ENCODE data around the gene NRM. TPM values are rescaled to one million over a fixed set of nuclear protein-coding genes. Genes with fewer than 3 reads are reported as not detected.

Gene NRM
- total and polyA plus RNA-seq, 8 donors = 13.1 to 55.1 (median 38.1) TPM

DNA sequence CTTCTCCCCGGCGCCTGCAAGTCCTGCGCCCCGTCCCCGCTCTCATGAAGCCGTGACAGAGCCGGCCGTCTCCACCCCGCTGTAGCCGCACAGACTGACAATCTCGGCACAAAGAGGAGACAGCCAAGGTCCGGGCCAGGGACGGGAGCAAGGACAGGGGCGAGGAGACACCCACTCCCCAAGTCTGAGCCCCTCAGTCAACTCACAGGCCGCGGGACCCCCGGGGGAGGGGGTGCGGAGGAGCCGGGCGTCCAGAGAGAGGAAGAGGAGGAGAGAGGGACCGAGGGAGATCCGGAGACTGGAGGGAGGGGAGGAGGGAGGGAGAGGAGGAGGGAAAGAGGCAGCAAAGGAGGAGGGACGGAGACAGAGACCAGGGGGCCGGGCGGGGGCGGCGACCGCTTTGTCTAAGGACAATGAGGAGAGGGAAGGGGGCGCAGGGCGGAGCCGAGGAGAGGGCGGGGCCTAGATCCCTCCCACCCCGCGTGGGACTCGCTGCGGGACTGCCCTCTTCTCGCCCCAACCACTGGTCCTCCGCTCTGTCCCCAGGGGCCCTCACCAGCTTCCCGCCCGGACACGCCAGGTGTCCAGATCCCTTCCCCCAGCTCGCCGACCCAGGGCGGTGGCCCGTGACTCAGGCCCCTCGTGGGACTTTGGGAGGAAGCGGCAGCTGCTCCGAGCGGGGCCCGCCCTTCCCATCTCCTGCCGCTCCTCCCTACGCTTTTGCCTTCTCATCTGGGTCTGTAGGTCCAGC is 3.7 kb downstream of the NRM start:
- DNase-seq (peak; percentile 90 to 99 (median 96)), ATAC-seq (peak; percentile 71)
- Histone ChIP-seq H3K27me3 (no peaks in the 10 kb centered on the region), H3K4me3 (peak overlapping the region; percentile 53 to 91), H3K9me3 (no peaks in the 10 kb centered on the region), H3K4me1 (peaks cover 14 to 45% of the 10 kb centered on the region in 2 donors), H3K36me3 (peaks cover 0 to 14% of the 10 kb centered on the region in 2 donors), H3K27ac (peak overlapping the region; percentile 96 to 97)
- intact Hi-C loops (cut with DNase I) = loop anchor here in 1 of 2 donors (10.0 kb wide), 1 partner anchor 48 kb away; no protein-coding TSS in a partner anchor
- TF ChIP-seq, protein P1, sequence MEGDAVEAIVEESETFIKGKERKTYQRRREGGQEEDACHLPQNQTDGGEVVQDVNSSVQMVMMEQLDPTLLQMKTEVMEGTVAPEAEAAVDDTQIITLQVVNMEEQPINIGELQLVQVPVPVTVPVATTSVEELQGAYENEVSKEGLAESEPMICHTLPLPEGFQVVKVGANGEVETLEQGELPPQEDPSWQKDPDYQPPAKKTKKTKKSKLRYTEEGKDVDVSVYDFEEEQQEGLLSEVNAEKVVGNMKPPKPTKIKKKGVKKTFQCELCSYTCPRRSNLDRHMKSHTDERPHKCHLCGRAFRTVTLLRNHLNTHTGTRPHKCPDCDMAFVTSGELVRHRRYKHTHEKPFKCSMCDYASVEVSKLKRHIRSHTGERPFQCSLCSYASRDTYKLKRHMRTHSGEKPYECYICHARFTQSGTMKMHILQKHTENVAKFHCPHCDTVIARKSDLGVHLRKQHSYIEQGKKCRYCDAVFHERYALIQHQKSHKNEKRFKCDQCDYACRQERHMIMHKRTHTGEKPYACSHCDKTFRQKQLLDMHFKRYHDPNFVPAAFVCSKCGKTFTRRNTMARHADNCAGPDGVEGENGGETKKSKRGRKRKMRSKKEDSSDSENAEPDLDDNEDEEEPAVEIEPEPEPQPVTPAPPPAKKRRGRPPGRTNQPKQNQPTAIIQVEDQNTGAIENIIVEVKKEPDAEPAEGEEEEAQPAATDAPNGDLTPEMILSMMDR (IDR thresholded peaks at IDR 0.05) = no peak

DNA sequence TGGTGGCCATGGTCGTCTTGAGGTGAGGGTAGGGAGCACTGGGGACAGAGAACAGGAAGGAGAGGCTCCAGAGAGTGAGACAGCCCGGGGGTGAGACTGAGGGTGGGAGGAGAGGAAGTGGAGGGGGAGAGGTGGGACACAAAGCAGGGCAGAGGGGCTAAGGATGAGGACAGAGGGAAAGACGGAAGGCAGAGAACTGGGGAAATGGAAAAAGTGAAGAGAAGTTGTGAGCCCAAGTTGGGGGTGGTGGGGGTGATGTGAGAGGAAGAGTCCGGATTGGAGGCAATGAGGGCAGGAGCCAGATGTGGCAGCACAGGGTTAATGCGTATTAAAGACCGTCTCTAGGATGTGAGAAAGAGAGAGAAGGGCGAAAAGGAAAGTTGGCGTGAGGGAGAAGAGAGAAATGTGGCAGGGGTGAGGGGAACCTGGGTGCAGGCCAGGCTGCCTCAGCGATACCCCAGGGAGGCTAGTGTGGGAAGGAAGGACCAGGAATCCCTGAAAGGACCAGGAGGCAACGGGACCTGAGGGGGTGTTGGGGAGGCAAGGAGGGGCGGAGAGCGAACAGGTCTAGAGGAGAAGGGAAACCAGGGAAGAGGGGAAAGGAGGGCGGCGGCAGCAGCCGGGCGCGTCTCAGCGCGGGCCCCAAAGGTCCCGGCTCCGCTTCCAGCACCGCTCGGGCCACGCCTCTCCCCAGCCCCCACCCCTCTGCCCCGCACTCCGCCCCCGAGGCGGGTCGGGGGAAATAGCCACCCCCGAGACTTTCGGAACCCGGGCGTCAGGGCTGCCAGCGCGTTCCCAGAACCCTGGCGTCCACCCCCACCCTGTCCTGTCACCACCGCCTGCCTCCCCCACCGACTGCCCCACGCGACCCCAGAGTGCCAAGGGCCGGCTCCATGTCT is 4.5 kb downstream of the NRM start, which contains the start of gene PPP1R18:
TSS of gene PPP1R18 (minus strand) at position 637 of the 899 bp plus-strand sequence. CDS start at position 10, 627 bp downstream.
- H3K36me3 ChIP-seq = peaks cover 0 to 20% of the 10 kb centered on the region in 2 donors
- ATAC-seq (peak; percentile 64), DNase-seq (peak in 3 of 4 donors; percentile 81 to 96 (median 89))
- no peaks in the 10 kb centered on the region for H3K27me3 ChIP-seq
- TF ChIP-seq, protein P1 (IDR thresholded peaks at IDR 0.05) = no peak
- peaks cover 18 to 50% of the 10 kb centered on the region in 2 donors for H3K4me1 ChIP-seq
- peak within 1 kb of the TSS; percentile 96 to 97 for H3K27ac ChIP-seq
- intact Hi-C loops (cut with DNase I) = loop anchor here in 1 of 2 donors (10.0 kb wide), 1 partner anchor 49 kb away; no protein-coding TSS in a partner anchor
- H3K9me3 ChIP-seq = no peaks in the 10 kb centered on the region
- H3K4me3 ChIP-seq = peak within 1 kb of the TSS; percentile 53 to 91

DNA sequence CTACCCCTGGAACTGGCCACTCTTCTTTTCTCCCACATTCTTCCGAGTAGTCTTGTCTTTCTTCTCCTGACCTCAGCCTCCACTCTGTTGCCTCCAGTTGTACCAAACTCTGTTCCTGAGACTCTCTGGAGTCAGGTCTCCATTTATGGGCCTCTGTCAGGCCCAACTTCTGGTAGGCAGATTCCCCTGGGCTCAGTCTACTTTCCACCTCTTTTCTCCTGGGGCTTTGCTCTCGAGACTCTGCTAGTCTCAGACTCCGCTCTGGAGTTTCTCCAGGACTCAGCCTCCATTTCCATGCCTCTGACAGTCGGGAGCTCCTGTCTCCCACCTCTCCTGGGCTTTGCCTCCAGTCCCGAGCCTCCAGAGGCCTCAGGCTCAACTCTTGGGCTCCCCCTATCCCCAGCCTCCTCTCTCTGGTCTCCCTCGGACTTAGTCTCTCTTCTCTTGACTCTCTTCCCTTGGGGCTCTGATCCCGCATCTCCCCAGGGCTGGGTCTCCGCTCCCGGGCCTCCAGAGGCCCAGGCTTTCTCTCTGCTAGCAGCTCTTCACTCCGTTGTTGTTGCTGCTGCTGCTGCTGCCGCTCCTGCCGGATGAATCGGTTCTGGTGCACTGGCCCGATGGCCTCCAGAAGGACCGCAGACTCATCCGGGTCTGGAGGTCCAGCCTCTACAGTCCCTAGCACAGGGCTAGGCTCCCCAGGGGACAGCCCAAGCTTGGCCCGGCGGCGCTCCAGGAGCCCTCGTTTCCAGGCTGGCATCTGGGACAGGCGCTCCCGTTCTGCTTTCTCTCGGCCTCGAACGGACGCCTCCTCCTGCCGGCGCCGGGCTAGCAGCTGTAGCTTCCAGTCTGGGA is 5.4 kb downstream of the NRM start:
- intact Hi-C loops (cut with DNase I) = loop anchor here in 1 of 2 donors (10.0 kb wide), 1 partner anchor 49 kb away; no protein-coding TSS in a partner anchor
- H3K27me3 ChIP-seq = no peaks in the 10 kb centered on the region
- peaks cover 18 to 52% of the 10 kb centered on the region in 2 donors for H3K4me1 ChIP-seq
- H3K4me3 ChIP-seq = peak overlapping the region; percentile 53 to 91
- ATAC-seq (no peak), DNase-seq (peak in 1 of 4 donors; percentile 85)
- H3K36me3 ChIP-seq = peaks cover 0 to 29% of the 10 kb centered on the region in 2 donors
- H3K9me3 ChIP-seq = no peaks in the 10 kb centered on the region
- H3K27ac ChIP-seq = peak overlapping the region; percentile 96 to 97
- TF ChIP-seq, protein P1 (IDR thresholded peaks at IDR 0.05) = no peak

DNA sequence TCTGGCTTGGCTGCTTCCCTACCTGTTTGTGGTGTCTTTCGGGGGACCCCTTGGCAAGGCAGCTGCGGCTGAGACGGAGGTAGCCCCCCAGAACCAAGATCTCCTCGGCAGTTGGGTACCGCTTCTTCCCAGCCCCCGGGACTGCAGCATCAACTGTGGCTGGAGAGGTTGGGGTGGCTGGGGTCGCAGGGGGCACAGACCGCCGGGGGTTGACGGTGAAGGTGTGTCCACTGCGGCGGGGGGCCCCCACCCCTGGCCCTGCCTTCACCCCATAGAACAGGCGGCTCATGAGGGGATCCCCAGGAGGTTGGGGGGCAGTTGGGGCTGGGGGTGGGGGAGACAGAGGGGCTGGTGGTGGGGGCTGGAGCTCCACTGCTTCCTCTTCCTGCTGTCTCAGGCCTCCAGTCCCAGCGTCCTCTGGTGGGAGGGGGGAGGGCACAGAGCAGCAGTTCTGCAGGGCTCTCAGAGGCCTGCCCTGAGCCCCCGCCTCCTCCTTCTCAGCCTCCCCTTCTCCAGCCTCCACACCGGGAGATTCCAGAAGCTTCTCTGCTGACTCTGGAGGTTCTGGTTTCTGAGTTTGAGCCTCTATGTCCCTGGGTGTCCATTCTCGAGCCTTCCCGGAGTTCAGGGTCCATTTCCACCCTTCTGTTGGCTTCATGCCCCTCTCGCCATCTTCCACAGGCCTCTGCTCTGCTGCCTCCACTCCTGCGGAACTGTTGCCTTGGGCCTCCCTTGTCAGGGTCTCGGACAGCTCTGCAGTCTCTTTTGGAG is 6.2 kb downstream of the NRM start:
- TF ChIP-seq, protein P1 (IDR thresholded peaks at IDR 0.05) = no peak
- intact Hi-C loops (cut with DNase I) = loop anchor here in 1 of 2 donors (10.0 kb wide), 1 partner anchor 50 kb away; no protein-coding TSS in a partner anchor
- H3K4me1 ChIP-seq = peaks cover 15 to 52% of the 10 kb centered on the region in 2 donors

More for the DNA sequence above, 6.2 kb downstream of the NRM start:
- DNase-seq (peak in 2 of 4 donors; percentile 78 to 91), ATAC-seq (no peak)
- H3K9me3 ChIP-seq = no peaks in the 10 kb centered on the region
- peak overlapping the region; percentile 96 to 97 for H3K27ac ChIP-seq
- peak overlapping the region; percentile 53 to 91 for H3K4me3 ChIP-seq
- H3K36me3 ChIP-seq = peaks cover 0 to 37% of the 10 kb centered on the region in 2 donors
- no peaks in the 10 kb centered on the region for H3K27me3 ChIP-seq
